Vagina (tissue), 2 donors: ENCODE results near the gene MYO1D.

Source experiments
- POLR2A ChIP-seq, 2 donors: fragments of 450-650 bp; IDR thresholded peaks; one replicate each; pipeline ENCODE4 v1.6.1; 2017; ENCODE audit warnings: antibody characterized with exemption in 2 of 2, mild to moderate bottlenecking in 2 of 2, moderate library complexity in 2 of 2
- POLR2AphosphoS5 ChIP-seq, 2 donors: sonication (generic); formaldehyde crosslinking; IDR thresholded peaks; one replicate each; pipeline ENCODE4 v1.9.0; 2017; ENCODE audit warnings: antibody characterized with exemption in 2 of 2, mild to moderate bottlenecking in 2 of 2, low read depth in 1 of 2; ENCODE audit not compliant: insufficient read depth in 1 of 2
- TF ChIP-seq, protein P1 (sequence below), 3 experiments: fragments of 450-650 bp in 2 of 3; fragments of 200-600 bp in 1 of 3; sonication (generic) in 1 of 3; IDR thresholded peaks; one replicate each; pipeline ENCODE4 v1.5.1; 2017 to 2019; ENCODE audit warnings: antibody characterized with exemption in 3 of 3, mild to moderate bottlenecking in 2 of 3, moderate library complexity in 2 of 3

DNA sequence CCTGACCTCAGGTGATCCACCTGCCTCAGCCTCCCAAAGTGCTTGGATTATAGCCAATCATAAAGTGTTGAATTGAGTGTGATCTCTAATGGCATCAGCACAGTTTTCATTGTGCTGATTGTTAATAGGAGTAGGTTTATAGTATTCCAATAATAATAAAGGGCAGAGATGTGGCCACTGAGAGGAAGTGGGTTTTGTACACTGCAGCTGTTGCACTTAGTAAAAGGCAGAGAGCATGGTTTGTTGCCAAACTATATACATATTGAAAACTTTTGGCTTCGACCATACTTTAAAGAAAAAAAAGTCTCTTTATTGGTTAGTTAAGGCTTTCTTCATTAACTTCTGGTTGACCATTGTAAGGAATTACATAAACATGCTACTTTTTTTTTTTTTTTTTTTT lies 204.2 kb downstream of the MYO1D start:
- no peak for TF ChIP-seq POLR2A (IDR thresholded peaks at IDR 0.05)
- TF ChIP-seq, protein P1, sequence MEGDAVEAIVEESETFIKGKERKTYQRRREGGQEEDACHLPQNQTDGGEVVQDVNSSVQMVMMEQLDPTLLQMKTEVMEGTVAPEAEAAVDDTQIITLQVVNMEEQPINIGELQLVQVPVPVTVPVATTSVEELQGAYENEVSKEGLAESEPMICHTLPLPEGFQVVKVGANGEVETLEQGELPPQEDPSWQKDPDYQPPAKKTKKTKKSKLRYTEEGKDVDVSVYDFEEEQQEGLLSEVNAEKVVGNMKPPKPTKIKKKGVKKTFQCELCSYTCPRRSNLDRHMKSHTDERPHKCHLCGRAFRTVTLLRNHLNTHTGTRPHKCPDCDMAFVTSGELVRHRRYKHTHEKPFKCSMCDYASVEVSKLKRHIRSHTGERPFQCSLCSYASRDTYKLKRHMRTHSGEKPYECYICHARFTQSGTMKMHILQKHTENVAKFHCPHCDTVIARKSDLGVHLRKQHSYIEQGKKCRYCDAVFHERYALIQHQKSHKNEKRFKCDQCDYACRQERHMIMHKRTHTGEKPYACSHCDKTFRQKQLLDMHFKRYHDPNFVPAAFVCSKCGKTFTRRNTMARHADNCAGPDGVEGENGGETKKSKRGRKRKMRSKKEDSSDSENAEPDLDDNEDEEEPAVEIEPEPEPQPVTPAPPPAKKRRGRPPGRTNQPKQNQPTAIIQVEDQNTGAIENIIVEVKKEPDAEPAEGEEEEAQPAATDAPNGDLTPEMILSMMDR (IDR thresholded peaks at IDR 0.05) = no peak
- no peak for TF ChIP-seq POLR2AphosphoS5 (IDR thresholded peaks at IDR 0.05; ENCODE audit: insufficient read depth in 1 of 2, low read depth in 1 of 2)
